ENCODE measurements around the gene STMN1. TPM values are rescaled to one million over a fixed set of nuclear protein-coding genes. Genes with fewer than 3 reads are reported as not detected.

The STMN1 gene
- polyA plus RNA-seq, 1 donor from 2014 or later = 1,950 TPM

- H3K79me2 ChIP-seq (replicated peaks; ENCODE audit: insufficient read depth, low read length) = no peaks in the 10 kb centered on the region
- H2AFZ ChIP-seq (ENCODE audit: low read depth, low read length) = no peak overlapping the region
- no peak overlapping the region for H3K4me3 ChIP-seq (ENCODE audit: low read length)
- H3K9ac ChIP-seq (ENCODE audit: low read length) = no peak overlapping the region
- H3K27me3 ChIP-seq (ENCODE audit: insufficient read depth, low read depth, low read length) = no peaks in the 10 kb centered on the region
- no peak overlapping the region for H3K4me2 ChIP-seq (ENCODE audit: low read length)
- H3F3A ChIP-seq (ENCODE audit: insufficient read depth, low read length, poor library complexity, severe bottlenecking) = no peaks in the 10 kb centered on the region
- H4K20me1 ChIP-seq (ENCODE audit: insufficient read depth) = no peaks in the 10 kb centered on the region
- no peaks in the 10 kb centered on the region for H3K36me3 ChIP-seq (ENCODE audit: insufficient read depth, low read length)
- TF ChIP-seq MXI1 (conservative IDR thresholded peaks at IDR 0.05; ENCODE audit: poor library complexity, severe bottlenecking) = no peak
- TF ChIP-seq TAF1 (IDR thresholded peaks at IDR 0.05; ENCODE audit: low read depth) = no peak
- no peak for TF ChIP-seq CTCF (IDR thresholded peaks at IDR 0.05; ENCODE audit: poor library complexity, severe bottlenecking)
- no peak for TF ChIP-seq EP300 (conservative IDR thresholded peaks at IDR 0.05; ENCODE audit: poor library complexity, severe bottlenecking)
- TF ChIP-seq, protein P1, sequence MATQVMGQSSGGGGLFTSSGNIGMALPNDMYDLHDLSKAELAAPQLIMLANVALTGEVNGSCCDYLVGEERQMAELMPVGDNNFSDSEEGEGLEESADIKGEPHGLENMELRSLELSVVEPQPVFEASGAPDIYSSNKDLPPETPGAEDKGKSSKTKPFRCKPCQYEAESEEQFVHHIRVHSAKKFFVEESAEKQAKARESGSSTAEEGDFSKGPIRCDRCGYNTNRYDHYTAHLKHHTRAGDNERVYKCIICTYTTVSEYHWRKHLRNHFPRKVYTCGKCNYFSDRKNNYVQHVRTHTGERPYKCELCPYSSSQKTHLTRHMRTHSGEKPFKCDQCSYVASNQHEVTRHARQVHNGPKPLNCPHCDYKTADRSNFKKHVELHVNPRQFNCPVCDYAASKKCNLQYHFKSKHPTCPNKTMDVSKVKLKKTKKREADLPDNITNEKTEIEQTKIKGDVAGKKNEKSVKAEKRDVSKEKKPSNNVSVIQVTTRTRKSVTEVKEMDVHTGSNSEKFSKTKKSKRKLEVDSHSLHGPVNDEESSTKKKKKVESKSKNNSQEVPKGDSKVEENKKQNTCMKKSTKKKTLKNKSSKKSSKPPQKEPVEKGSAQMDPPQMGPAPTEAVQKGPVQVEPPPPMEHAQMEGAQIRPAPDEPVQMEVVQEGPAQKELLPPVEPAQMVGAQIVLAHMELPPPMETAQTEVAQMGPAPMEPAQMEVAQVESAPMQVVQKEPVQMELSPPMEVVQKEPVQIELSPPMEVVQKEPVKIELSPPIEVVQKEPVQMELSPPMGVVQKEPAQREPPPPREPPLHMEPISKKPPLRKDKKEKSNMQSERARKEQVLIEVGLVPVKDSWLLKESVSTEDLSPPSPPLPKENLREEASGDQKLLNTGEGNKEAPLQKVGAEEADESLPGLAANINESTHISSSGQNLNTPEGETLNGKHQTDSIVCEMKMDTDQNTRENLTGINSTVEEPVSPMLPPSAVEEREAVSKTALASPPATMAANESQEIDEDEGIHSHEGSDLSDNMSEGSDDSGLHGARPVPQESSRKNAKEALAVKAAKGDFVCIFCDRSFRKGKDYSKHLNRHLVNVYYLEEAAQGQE (IDR thresholded peaks at IDR 0.05; ENCODE audit: borderline replicate concordance) = no peak
- no peaks in the 10 kb centered on the region for H3K9me3 ChIP-seq (ENCODE audit: low read length)
- H3K27ac ChIP-seq (ENCODE audit: low read length) = no peak overlapping the region
- no peaks in the 10 kb centered on the region for H3K9me2 ChIP-seq (ENCODE audit: insufficient read depth, low read length)
Measured at GRCh38 chr1:25948641-25949040, 42.4 kb upstream of the STMN1 start.

DNA sequence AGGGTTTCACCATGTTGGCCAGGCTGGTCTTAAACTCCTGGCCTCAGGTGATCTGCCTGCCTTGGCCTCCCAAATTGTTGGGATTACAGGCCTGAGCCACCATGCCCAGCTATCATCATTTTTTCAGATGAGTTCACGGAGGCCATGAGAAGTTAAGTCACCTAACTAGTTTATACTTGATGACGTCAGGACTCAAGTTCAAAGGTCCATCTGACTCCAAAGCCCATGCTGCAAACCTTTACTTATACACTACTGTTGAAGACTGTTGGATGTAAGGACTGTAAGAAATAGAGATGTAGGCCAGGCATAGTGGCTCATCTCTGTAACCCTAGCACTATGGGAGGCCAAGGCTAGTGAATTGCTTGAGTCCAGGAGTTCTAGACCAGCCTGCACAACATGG, 40.8 kb upstream of the STMN1 start:
- Histone ChIP-seq H3F3A (ENCODE audit: insufficient read depth, low read length, poor library complexity, severe bottlenecking) (no peaks in the 10 kb centered on the region), H3K4me3 (ENCODE audit: low read length) (no peak overlapping the region), H3K27ac (ENCODE audit: low read length) (no peak overlapping the region)

More for the DNA sequence above, 40.8 kb upstream of the STMN1 start:
- Histone ChIP-seq H3K27me3 (ENCODE audit: insufficient read depth, low read depth, low read length) (no peaks in the 10 kb centered on the region), H4K20me1 (ENCODE audit: insufficient read depth) (no peaks in the 10 kb centered on the region), H3K9ac (ENCODE audit: low read length) (no peak overlapping the region), H3K9me2 (ENCODE audit: insufficient read depth, low read length) (no peaks in the 10 kb centered on the region), H3K4me2 (ENCODE audit: low read length) (no peak overlapping the region), H3K9me3 (ENCODE audit: low read length) (no peaks in the 10 kb centered on the region), H3K36me3 (ENCODE audit: insufficient read depth, low read length) (no peaks in the 10 kb centered on the region), H3K79me2 (replicated peaks; ENCODE audit: insufficient read depth, low read length) (no peaks in the 10 kb centered on the region), H2AFZ (ENCODE audit: low read depth, low read length) (no peak overlapping the region)
- TF ChIP-seq RAD21 (conservative IDR thresholded peaks at IDR 0.05) = no peak
- TF ChIP-seq CTCF (IDR thresholded peaks at IDR 0.05; ENCODE audit: poor library complexity, severe bottlenecking) = no peak
- TF ChIP-seq MXI1 (conservative IDR thresholded peaks at IDR 0.05; ENCODE audit: poor library complexity, severe bottlenecking) = no peak
